Activated T-cell treated with anti-CD3 and anti-CD28 coated beads, Interleukin-2, amount 50 U/mL, for 72 hours (primary cell): ENCODE measurements around the gene NUP205. TPM values are rescaled to one million over a fixed set of nuclear protein-coding genes. Genes with fewer than 3 reads are reported as not detected.

ENCODE experiments used
- ATAC-seq, 2 donors: fragments of 150-1000 bp; cut with Tn5 transposase; replicated peaks in 1 of 2; 2 replicates each; pipeline ENCODE4 v1.10.0; 2021; ENCODE audit warnings: moderate library complexity in 2 of 2, mild to moderate bottlenecking in 1 of 2
- DNase-seq, 2 donors: peaks; one replicate each; pipeline ENCODE4 v3.0.0; 2021 to 2022; ENCODE audit warnings: mixed read lengths in 1 of 2
- H3K27ac Mint-ChIP-seq: one replicate; pipeline ENCODE4 v1.8.0; 2022; ENCODE audit warnings: mild to moderate bottlenecking, moderate library complexity, mixed read lengths
- H3K27me3 Mint-ChIP-seq: one replicate; pipeline ENCODE4 v1.8.0; 2022; ENCODE audit warnings: low read depth, mixed read lengths
- H3K36me3 Mint-ChIP-seq, 2 donors: one replicate each; pipeline ENCODE4 v1.8.0; 2022; ENCODE audit warnings: mixed read lengths in 2 of 2, mild to moderate bottlenecking in 1 of 2; ENCODE audit not compliant: insufficient read depth in 2 of 2
- H3K4me1 Mint-ChIP-seq: one replicate; pipeline ENCODE4 v1.8.0; 2022; ENCODE audit warnings: low read depth, mixed read lengths
- H3K4me3 Mint-ChIP-seq, 2 donors: one replicate each; pipeline ENCODE4 v1.8.0; 2022; ENCODE audit warnings: mild to moderate bottlenecking in 2 of 2, mixed read lengths in 2 of 2, moderate library complexity in 2 of 2
- H3K9me3 Mint-ChIP-seq, 2 donors: one replicate each; pipeline ENCODE4 v1.8.0; 2022; ENCODE audit warnings: mixed read lengths in 2 of 2
- total RNA-seq, 2 donors: library from RNA; stranded (reverse); gene quantifications; one replicate each; pipeline ENCODE4 v1.2.3, GENCODE V29; 2022

The NUP205 gene
- total RNA-seq, 2 donors from 2014 or later: 76.6 to 79.8 TPM

- Mint-ChIP-seq H3K9me3 (no peaks in the 10 kb centered on the region), H3K27me3 (no peaks in the 10 kb centered on the region), H3K36me3 (peaks cover 3 to 21% of the 10 kb centered on the region in 2 donors), H3K4me1 (no peaks in the 10 kb centered on the region), H3K4me3 (no peak overlapping the region), H3K27ac (no peak overlapping the region)
- ATAC-seq (no peak), DNase-seq (no peak)
Measured at GRCh38 chr7:135648235-135648634, 90.5 kb downstream of the NUP205 start.

- no peaks in the 10 kb centered on the region for H3K9me3 Mint-ChIP-seq
- H3K27me3 Mint-ChIP-seq: no peaks in the 10 kb centered on the region
- no peak for ATAC-seq
- H3K27ac Mint-ChIP-seq: peak overlapping the region; percentile 64
- no peak for DNase-seq
- peaks cover 0 to 9% of the 10 kb centered on the region in 2 donors for H3K36me3 Mint-ChIP-seq
- no peak overlapping the region for H3K4me3 Mint-ChIP-seq
- H3K4me1 Mint-ChIP-seq: no peaks in the 10 kb centered on the region
Measured at GRCh38 chr7:135650831-135651573, 93.3 kb downstream of the NUP205 start.

- ATAC-seq: no peak
- Mint-ChIP-seq H3K4me3 (no peak overlapping the region), H3K27me3 (no peaks in the 10 kb centered on the region), H3K36me3 (no peaks in the 10 kb centered on the region), H3K27ac (no peak overlapping the region), H3K9me3 (no peaks in the 10 kb centered on the region), H3K4me1 (no peaks in the 10 kb centered on the region)
- DNase-seq: no peak
Measured at GRCh38 chr7:135653340-135654080, 95.8 kb downstream of the NUP205 start.

GRCh38 chr7:135658564-135658963 lies 100.8 kb downstream of the NUP205 start:
- H3K9me3 Mint-ChIP-seq: no peaks in the 10 kb centered on the region
- H3K4me3 Mint-ChIP-seq: no peak overlapping the region
- ATAC-seq: no peak
- H3K27ac Mint-ChIP-seq: no peak overlapping the region
- no peak for DNase-seq
- H3K27me3 Mint-ChIP-seq: no peaks in the 10 kb centered on the region
- peaks cover 2 to 3% of the 10 kb centered on the region in 2 donors for H3K36me3 Mint-ChIP-seq
- peaks cover 16% of the 10 kb centered on the region for H3K4me1 Mint-ChIP-seq

DNA sequence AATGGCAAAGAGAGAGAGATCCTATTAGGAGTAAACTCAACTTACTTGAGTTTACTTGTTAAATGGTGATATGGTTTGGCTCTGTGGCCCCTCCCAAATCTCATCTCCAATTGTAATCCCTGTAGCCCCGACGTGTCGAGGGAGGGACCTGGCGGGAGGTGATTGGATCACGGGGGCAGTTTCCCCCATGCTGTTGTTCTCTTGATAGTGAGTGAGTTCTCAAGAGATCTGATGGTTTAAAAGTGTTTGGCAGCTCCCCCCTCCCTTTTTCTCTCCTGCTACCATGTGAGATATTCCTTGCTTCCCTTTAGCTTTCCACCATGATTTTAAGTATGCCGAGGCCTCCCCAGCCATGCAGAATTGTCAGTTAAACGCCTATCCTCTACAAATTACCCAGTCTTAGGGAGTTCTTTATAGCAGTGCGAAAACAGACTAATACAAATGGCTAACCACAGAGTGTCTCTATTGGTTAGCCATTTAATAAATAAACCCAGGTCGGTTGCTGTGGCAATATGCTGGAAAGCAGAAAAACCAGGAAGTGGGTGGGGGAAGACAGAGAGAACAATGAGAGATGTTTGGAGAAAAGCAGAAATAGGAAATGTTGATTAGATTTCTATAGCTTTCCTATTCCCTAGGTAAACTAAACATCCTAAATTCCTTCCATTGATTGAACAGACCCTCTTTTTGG lies 101.6 kb downstream of the NUP205 start:
- Mint-ChIP-seq H3K4me3 (no peak overlapping the region), H3K27me3 (no peaks in the 10 kb centered on the region), H3K4me1 (peaks cover 23% of the 10 kb centered on the region), H3K36me3 (peaks cover 2 to 5% of the 10 kb centered on the region in 2 donors), H3K9me3 (no peaks in the 10 kb centered on the region), H3K27ac (no peak overlapping the region)
- DNase-seq (no peak), ATAC-seq (no peak)

GRCh38 chr7:135661311-135662122 lies 103.8 kb downstream of the NUP205 start:
- Mint-ChIP-seq H3K4me3 (peak overlapping the region; percentile 97 to 98), H3K27me3 (no peaks in the 10 kb centered on the region), H3K36me3 (peaks cover 4 to 5% of the 10 kb centered on the region in 2 donors), H3K9me3 (no peaks in the 10 kb centered on the region), H3K4me1 (peaks cover 42% of the 10 kb centered on the region), H3K27ac (peak overlapping the region; percentile 92)
- DNase-seq (no peak), ATAC-seq (peak; percentile 0 to 1)

DNA sequence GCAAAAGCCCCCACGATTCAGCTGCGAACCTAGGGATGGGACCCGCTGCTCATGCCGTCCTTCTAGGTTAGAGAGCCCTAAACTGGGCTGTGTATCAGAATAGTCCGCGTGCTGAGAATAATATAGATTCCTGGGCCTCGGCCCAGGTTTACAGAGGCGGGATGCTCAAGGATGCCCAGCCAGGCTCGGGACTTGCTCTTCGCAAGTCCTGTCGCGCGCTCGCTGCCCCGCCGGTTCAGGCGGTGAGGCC lies 104.3 kb downstream of the NUP205 start:
- no peaks in the 10 kb centered on the region for H3K27me3 Mint-ChIP-seq
- H3K4me3 Mint-ChIP-seq: peak overlapping the region; percentile 97 to 98
- H3K4me1 Mint-ChIP-seq: peaks cover 47% of the 10 kb centered on the region
- H3K27ac Mint-ChIP-seq: peak overlapping the region; percentile 92
- no peaks in the 10 kb centered on the region for H3K9me3 Mint-ChIP-seq
- no peak for DNase-seq
- ATAC-seq: no peak
- H3K36me3 Mint-ChIP-seq: peaks cover 4 to 7% of the 10 kb centered on the region in 2 donors

DNA sequence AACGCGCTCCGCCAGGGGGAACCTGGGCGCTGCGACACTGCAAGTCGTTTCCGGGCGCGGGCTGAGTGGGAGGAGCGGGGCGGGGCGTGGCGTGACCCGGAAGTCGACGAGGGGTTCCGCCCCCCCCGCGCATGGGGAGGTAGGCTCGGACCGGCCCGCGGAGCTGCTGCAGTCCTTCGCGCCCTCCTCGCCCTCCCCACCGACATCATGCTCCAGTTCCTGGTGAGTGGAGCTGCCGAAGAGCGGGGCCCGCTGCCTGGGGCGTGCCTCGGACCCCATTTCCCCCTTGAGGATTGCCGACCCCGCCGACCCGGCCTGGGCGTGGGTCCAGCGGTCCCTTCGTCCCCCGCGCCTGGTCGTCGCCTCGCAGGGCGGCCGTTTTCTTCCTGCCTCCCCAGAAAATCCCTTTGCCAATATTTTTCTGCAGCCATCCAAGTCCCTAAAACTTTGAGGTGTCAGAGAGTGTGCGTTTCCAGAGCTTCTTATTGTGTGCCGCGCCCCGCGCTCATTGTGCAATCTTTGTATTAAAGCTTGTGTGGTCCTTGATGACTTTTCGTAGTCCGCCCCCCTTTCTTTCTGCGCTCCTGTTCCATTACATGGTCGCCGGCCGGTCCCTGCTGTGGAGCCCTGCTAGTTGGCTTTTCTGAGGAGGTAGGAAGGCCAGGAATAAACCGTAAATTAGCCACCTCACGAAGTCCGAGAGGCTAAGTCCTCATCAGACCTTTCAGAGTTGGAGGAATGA lies 104.8 kb downstream of the NUP205 start, which contains the start of gene STMP1:
Gene STMP1 (plus strand): TSS at position 142 of the 742 bp plus-strand sequence.
- Mint-ChIP-seq H3K36me3 (peaks cover 4 to 7% of the 10 kb centered on the region in 2 donors), H3K4me1 (peaks cover 52% of the 10 kb centered on the region), H3K9me3 (no peaks in the 10 kb centered on the region), H3K4me3 (peak within 1 kb of the TSS; percentile 97 to 98), H3K27ac (peak within 1 kb of the TSS; percentile 99), H3K27me3 (no peaks in the 10 kb centered on the region)
- ATAC-seq (peak; percentile 85 to 86), DNase-seq (peak; percentile 98 to 99)

DNA sequence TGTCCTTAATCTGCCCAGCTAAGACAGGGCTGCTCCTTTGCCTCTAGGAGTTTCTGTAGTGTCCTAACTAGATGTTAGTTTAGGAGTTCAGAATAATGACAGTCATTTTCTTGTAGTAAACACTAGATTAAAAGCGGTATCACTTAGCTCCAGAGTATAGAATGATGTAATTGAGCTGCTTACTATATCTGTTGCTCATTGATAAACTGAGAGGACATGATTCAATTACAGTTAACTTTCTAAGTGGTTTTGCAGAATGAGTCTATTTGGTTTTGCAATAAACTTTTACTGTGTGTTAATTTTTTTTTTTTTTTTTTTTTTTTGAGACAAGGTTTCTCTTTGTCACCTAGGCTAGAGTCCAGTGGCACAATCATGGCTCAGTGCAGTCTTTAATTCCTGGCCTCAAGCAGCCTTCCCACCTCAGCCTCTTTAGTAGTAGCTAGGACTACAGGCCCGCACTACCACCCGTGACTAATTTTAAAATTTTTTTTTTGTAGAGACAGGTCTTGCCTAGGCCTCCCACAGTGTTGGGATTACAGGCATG lies 106.4 kb downstream of the NUP205 start:
- peak in 1 of 2 donors; percentile 9 for DNase-seq
- H3K27ac Mint-ChIP-seq: peak overlapping the region; percentile 91
- H3K36me3 Mint-ChIP-seq: peaks cover 8 to 10% of the 10 kb centered on the region in 2 donors
- peak; percentile 71 to 76 for ATAC-seq
- H3K4me1 Mint-ChIP-seq: peaks cover 68% of the 10 kb centered on the region
- H3K27me3 Mint-ChIP-seq: no peaks in the 10 kb centered on the region
- peaks cover 0 to 3% of the 10 kb centered on the region in 2 donors for H3K9me3 Mint-ChIP-seq
- peak overlapping the region; percentile 93 to 97 for H3K4me3 Mint-ChIP-seq

DNA sequence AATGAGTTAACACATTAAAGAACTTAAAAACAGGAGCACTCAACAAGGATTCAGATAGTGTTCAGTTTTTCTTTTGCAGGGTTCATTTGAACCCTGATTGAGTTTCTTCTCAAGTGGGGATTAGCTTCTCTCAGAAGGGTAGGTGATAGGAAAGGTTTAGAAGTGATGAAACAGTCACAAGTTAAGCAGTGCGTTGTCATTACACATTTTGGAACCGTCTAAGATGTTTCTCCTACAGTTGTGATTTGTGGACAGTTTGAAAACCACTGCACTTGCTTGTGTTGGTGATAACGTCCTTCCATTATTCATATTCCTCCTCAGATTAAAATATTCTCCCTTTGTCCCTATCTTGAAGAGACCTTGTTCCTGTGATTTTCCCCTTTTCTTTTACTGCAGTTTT lies 107.3 kb downstream of the NUP205 start:
- no peak for DNase-seq
- no peaks in the 10 kb centered on the region for H3K27me3 Mint-ChIP-seq
- peaks cover 8 to 10% of the 10 kb centered on the region in 2 donors for H3K36me3 Mint-ChIP-seq
- H3K27ac Mint-ChIP-seq: peak overlapping the region; percentile 58
- H3K4me1 Mint-ChIP-seq: peaks cover 76% of the 10 kb centered on the region
- peaks cover 0 to 3% of the 10 kb centered on the region in 2 donors for H3K9me3 Mint-ChIP-seq
- no peak for ATAC-seq
- peak overlapping the region; percentile 93 to 97 for H3K4me3 Mint-ChIP-seq

GRCh38 chr7:135666156-135666555 lies 108.4 kb downstream of the NUP205 start:
- Mint-ChIP-seq H3K4me1 (peaks cover 76% of the 10 kb centered on the region), H3K27me3 (no peaks in the 10 kb centered on the region), H3K9me3 (peaks cover 0 to 3% of the 10 kb centered on the region in 2 donors), H3K27ac (no peak overlapping the region), H3K36me3 (peaks cover 8 to 10% of the 10 kb centered on the region in 2 donors), H3K4me3 (no peak overlapping the region)
- DNase-seq: no peak
- ATAC-seq: no peak

GRCh38 chr7:135666846-135667245 lies 109.1 kb downstream of the NUP205 start:
- H3K36me3 Mint-ChIP-seq: peaks cover 8 to 10% of the 10 kb centered on the region in 2 donors
- H3K27me3 Mint-ChIP-seq: no peaks in the 10 kb centered on the region
- no peak overlapping the region for H3K4me3 Mint-ChIP-seq
- no peak for ATAC-seq
- H3K9me3 Mint-ChIP-seq: peaks cover 0 to 3% of the 10 kb centered on the region in 2 donors
- DNase-seq: no peak
- H3K27ac Mint-ChIP-seq: no peak overlapping the region
- peaks cover 69% of the 10 kb centered on the region for H3K4me1 Mint-ChIP-seq
